GM12891 (cell line): ENCODE results near the gene CASKIN1.

Experiments
- POLR2A ChIP-seq: IDR thresholded peaks from 2 replicates; pipeline ENCODE4 v1.6.1; 2011; ENCODE audit warnings: low read depth, low read length, control low read depth
- POLR2AphosphoS5 ChIP-seq: IDR thresholded peaks from 2 replicates; pipeline ENCODE4 v1.6.1; 2011; ENCODE audit warnings: low read depth, low read length, control low read depth
- TAF1 ChIP-seq: IDR thresholded peaks from 2 replicates; pipeline ENCODE4 v1.6.1; 2011; ENCODE audit warnings: low read depth, low read length, control low read depth

DNA sequence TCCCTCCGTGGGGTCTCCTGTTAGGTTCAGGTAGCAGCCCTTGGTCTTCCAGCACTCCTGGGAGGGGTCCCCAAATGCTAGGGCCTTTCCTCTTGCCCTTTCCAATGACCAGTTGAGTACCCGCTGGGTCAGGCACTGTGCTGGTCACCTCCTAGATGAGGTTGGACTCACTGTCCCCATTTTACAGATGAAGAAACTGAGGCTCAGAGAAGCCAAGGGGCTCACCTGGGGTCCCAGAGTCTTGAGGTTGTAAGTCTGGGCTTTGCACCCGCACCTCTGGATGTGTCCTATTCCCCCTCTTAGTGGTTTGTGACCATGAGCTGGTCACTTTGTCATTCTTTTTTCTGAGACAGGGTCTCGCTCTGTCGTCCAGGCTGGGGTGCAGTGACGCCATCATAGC lies 1.4 kb upstream of the CASKIN1 start:
- TF ChIP-seq POLR2AphosphoS5 (no peak), POLR2A (no peak), TAF1 (no peak)
